B cell (primary cell): ENCODE data around the gene ACER1.

Source experiments
- CTCF ChIP-seq: fragments of 200-600 bp; IDR thresholded peaks from one replicate; pipeline ENCODE4 v1.8.0; 2022; ENCODE audit warnings: antibody characterized with exemption, mild to moderate bottlenecking
- EZH2 ChIP-seq: IDR thresholded peaks from 2 replicates; pipeline ENCODE4 v1.6.1; 2012; ENCODE audit warnings: borderline replicate concordance, low read depth, mild to moderate bottlenecking, moderate library complexity, low read length; ENCODE audit not compliant: insufficient read depth, poor library complexity, severe bottlenecking

- TF ChIP-seq CTCF = peak; percentile 90
- TF ChIP-seq EZH2 = no peak
Observed at GRCh38 chr19:6279931-6280591, 53.4 kb downstream of the ACER1 start, which contains the start of gene MLLT1.
